ENCODE results near the gene RAD51B.

DNA sequence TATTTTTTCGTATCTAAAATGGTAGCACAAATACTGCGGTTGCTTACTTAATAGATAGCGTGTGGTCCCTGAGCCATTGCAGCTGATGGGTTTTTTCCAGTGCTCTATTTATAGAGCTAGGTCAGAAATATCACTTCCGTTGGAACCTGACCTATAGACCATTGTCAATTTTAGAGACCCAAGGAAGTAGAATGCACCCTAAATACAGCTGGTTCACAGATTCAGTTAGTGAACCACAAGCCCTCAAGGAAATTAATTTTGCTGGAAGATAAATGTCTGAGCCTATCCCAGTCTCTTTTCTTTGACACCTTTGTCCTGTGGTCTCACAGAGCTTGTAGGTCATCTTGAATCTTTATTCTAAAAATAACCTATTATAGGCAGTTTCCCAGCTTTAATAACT, 582.3 kb downstream of the RAD51B start:
- TF ChIP-seq, protein P1, sequence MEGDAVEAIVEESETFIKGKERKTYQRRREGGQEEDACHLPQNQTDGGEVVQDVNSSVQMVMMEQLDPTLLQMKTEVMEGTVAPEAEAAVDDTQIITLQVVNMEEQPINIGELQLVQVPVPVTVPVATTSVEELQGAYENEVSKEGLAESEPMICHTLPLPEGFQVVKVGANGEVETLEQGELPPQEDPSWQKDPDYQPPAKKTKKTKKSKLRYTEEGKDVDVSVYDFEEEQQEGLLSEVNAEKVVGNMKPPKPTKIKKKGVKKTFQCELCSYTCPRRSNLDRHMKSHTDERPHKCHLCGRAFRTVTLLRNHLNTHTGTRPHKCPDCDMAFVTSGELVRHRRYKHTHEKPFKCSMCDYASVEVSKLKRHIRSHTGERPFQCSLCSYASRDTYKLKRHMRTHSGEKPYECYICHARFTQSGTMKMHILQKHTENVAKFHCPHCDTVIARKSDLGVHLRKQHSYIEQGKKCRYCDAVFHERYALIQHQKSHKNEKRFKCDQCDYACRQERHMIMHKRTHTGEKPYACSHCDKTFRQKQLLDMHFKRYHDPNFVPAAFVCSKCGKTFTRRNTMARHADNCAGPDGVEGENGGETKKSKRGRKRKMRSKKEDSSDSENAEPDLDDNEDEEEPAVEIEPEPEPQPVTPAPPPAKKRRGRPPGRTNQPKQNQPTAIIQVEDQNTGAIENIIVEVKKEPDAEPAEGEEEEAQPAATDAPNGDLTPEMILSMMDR (IDR thresholded peaks at IDR 0.05) = no peak
- TF ChIP-seq POLR2A (IDR thresholded peaks at IDR 0.05) (no peak), EP300 (IDR thresholded peaks at IDR 0.05) (no peak), POLR2AphosphoS5 (IDR thresholded peaks at IDR 0.05) (no peak)
